ENCODE data around the gene TMSB10.

Gene TMSB10

DNA sequence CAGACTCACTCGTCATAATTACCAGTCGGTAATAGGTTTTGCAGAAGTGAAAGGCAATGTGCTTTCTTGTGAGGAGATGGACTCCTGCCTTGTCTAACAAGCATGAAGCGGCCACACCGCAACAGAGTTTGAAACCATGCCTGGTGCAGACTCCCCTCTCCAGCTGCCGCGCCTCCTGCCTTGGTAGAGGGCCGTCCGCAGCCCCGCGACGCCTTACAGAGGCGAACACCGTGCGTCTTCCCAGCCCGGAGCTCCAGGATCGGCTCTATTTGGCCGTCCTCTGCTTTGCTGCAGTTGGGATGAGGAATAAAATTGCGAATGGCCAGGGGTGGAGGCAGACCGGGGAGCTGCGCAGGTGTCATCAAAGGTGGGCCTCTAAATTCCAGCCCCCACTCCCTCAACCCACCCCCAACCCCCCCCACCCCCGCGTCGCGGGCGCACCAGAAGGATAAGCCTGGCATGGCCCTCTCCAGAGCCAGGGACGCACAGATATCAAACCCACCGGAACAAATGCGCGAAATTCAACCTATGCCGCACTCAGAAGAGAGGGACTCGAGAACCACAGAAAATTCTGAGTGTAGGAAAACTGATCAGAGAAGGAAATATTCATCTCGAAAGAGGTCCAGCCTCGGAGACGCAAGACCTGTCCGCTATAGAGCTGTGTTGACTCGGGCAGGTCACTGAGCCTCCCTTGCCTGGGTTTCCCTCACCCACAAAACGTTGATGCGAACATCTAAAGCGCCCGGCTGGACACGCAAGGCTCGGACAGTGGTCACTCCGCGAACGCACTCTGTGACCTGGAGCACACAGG is 25.7 kb upstream of the TMSB10 start:
- in situ Hi-C loops (cut with MboI; ENCODE audit: low sequenced_read_pairs) = no loop called here

DNA sequence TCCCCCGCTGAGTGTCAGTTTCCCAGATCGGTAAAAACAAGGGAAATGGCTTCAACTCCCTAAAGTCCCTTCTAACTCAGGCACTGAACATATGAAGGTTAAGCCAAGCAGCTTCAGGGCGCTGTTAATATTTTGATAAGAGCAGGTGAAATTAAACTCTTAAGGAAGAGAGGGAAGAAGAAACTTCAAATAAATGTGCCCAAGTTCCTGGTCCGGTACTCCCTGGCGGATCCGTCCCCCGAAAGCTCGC is 25.1 kb upstream of the TMSB10 start:
- in situ Hi-C loops (cut with MboI; ENCODE audit: low sequenced_read_pairs) = no loop called here

DNA sequence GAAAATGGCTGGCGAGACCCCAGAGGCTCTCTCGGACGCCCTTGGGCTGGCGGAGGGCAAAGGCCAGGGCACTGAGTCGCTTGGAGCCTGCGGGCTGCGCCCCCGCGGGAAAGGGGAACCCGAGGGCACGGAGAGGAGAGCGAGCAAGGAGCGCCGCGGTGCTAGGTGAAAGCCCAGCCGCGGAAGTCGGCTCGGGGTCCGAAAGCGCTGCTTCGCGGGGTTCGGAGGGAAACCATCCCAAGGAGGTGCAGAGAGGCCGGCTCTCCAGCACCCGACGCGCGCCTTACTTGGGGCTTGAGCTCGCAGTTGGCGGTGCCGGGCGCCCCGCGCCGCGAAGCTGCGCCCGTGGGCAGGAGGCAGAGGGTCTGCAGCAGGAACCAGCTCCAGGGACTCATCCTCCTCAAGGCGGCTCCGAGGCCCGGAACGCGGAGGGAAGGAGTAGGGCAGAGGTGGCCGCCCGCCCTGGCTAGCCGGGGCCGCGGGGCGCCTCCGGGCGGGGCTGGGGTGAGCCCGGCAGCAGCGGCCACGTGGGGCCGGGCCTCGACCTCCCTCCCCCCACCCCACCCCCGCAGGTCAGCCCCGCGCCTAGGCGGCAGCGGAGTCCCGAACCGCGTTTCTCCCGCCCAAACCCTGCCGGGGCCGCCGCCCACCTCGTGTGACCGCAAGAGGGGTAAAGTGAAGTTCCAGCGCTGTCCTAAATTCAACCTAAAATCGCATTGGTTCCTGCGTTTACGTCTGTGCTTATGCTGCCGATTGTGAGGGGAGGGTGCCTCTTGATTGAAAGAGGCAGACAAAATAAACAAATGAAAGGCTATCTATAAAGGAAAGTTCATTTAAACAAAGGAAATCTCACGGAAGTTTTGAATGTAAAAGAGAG is 24.6 kb upstream of the TMSB10 start, which contains the start of gene TRABD2A:
Gene TRABD2A, minus strand, starts transcription at position 440 of the 877 bp plus-strand sequence. Its CDS starts 45 bp downstream, at position 395.
- in situ Hi-C loops (cut with MboI; ENCODE audit: low sequenced_read_pairs) = no loop called here

DNA sequence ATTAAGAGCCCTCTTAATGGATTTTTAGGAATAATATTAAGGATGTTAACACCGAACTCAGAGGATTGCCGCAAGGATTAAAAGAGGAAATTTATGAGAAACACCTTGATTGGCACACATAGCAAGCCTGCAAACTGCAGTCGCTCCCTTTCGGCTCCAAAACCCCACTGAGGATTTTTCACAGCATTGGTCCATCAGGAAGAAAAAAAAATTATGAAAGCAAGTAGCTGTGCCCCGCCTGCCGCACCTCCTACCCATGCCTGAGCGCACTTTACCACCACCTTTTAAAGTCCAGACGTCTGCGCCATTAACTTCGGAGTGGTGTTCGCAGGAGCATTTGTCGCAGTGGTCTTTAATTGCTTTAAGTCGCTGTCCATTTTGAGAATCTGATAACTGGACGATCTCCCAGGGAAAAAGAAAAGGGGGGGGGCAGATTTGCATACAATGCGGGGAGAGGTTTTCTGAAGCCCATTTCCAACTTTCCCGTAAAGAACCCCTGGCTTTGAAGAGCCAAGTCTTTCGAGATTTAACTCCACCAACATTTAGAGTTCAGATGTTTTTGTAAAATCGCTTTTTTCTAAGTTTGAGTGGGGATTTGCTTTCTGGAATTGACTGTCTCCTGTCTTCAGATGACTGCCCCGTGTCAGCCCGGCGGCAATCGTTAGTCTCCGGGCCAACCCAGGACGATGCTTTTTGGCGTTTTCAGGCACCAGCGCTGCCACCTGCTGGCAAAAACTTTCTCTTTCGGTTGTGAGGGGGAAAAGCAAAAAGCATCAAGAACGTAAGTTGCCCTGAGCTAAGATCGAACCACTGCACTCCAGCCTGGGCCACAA is 23.7 kb upstream of the TMSB10 start:
- in situ Hi-C loops (cut with MboI; ENCODE audit: low sequenced_read_pairs) = no loop called here

DNA sequence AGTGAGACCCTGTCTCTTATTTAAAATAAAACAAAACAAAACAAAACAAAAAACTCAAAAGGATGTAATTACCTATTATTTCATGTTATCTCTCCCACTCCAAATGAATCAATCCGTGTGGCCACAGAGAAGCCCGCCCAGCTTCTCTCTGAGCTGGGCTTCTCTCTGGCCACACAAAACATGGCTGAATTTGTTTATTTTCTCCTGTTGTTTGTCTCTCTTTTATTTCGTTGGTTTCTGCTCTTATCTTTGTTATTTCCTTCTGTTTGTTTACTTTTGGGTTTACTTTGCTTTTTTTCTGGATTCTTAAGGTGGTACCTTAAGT is 23.1 kb upstream of the TMSB10 start:
- in situ Hi-C loops (cut with MboI; ENCODE audit: low sequenced_read_pairs) = no loop called here

DNA sequence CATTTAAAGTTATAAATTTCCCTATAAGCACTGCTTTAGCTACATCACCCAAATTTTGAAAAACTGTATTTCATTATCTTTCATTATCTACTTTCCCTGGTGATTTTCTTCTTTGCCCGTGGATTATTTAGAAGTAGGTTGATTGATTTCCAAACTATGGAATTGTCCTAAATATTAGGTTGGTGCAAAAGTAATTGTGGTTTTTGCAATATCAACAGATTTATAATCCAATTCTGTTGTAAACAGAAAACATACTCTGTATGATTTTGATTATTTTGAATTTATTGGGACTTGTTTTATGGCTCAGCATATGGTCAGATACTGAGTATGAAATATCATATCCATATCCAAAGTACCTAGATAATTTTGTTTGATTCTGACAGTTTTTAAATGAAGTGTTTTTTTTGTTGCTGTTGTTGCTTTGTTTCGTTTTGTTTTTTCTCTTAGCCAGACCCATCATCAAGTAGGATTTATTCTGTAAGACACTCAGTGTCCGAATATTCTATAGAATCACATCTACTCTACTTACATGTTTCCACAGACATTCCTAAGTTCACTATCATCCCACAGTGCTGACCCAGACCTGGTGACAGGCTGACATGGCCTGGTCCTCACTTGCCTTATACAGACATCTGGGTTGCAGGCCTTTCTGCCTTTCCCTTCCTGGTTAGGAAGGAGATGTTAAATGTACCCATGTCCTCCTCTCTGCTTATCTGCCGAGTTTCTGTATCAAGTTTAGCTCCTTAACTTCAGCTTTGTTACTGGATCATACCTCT is 22.5 kb upstream of the TMSB10 start:
- in situ Hi-C loops (cut with MboI; ENCODE audit: low sequenced_read_pairs) = no loop called here

DNA sequence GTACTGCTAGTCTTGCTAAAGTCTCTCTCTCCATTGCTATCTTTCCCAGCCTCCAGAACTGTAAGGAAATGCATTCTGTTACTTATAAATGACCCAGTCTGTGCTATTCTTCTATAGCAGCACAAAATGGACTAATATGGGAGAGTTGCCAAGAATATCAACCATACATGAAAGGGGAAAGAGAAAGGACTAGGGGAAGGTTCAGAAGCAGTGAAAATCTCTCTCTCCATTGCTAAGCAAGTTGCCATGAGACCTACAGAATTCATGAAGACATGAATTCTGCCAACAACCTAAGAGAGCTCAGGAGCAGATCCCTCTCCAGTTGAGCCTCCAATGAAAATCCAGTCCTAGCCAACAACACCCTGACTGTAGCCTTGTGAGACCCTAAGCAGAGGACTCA is 21.0 kb upstream of the TMSB10 start:
- in situ Hi-C loops (cut with MboI; ENCODE audit: low sequenced_read_pairs) = no loop called here

DNA sequence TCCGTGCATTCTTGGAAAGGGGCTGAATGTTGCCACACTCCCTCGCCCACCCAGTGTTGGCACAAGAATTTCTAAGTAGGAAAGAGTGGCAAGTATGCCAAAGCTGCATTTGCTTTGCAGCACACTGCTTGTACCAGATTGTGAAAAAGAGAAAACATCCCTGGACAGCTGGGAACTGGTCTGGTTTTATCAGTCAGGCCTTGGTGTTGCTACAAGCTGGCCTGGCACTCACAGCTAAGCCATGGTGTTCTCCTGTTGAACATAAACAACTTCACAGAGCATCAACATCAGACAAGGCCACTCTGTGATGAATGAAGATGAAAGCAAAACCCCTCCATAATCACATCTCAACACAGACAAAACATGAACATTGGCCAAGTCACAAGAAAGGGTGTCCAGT is 20.3 kb upstream of the TMSB10 start:
- in situ Hi-C loops (cut with MboI; ENCODE audit: low sequenced_read_pairs) = no loop called here

DNA sequence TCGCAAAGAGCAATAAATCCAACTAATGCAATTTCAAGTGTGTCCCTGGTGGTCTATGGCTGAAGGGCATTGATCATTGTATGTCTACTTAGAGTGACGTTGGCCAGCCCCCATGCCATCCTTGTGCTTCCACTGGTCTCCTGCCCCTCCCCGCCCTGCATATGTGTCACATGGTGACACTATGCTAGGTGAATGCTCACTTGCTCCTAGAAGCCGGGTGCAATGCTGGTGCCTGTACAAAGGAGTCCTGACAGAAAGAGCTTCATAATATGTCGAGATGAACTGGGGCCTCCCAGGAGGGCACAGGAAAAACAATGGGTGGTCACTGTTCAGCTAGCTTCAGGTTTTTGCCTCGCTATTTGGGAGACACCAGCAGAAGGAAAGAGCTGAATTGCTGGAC is 18.7 kb upstream of the TMSB10 start:
- in situ Hi-C loops (cut with MboI; ENCODE audit: low sequenced_read_pairs) = no loop called here

DNA sequence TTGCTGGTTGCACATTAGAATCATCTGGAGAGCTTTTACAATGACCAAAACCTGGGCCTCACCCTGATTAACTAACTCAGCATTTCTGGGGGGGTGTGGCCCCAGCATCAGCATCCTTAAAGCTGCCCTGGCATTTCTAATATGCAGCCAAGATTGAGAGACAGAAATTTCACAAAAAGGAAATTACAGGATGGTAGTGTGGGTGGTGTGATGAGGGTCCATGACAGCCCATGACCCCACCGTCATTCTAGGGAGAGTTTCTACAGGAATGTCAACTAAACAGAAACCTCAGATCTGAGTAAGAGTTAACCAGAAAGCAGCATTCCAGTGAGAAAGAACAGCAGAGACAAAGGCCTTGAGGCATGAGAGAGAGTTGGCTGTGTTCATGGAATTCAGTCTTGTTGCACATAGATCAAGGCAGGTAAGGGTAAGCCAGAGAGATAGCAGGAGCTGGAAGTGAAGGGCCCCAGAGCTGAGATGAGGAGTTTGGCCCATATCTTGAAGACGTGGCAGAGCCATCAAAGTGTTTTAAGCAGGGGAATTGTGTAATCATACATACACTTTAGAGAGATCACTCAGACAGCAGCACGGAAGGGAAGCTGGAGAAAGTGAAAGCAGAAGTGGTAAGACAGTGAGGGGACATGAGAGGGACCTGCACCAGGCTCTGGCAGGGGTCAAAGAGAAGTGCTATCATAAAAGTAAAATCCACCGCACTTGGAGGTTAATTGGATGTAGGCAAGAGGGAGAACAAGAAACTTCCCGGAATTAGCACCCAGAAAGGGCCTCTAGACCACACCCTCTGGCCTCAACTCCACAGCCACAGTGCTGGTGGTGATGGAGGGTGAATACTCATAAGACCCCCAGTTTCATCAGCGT is 16.8 kb upstream of the TMSB10 start:
- in situ Hi-C loops (cut with MboI; ENCODE audit: low sequenced_read_pairs) = no loop called here

DNA sequence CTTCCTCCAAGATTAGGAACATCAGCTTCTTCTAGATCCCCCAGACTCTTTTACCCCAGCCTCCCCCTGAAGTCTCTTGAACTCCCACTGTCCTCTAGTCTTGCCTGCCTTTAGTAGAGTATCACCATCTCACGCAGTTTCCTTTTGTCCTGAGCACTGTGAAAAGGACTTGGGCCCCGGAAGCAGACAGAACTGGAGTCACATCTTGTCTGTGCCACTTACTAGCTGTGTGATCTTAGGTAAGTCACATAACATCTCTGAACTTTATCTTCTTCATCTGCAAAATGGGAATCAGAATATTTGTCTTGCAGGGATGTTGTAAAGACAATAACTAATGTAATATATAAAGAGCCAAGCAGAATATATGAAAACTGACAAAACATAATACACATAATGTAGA is 16.1 kb upstream of the TMSB10 start:
- in situ Hi-C loops (cut with MboI; ENCODE audit: low sequenced_read_pairs) = no loop called here

DNA sequence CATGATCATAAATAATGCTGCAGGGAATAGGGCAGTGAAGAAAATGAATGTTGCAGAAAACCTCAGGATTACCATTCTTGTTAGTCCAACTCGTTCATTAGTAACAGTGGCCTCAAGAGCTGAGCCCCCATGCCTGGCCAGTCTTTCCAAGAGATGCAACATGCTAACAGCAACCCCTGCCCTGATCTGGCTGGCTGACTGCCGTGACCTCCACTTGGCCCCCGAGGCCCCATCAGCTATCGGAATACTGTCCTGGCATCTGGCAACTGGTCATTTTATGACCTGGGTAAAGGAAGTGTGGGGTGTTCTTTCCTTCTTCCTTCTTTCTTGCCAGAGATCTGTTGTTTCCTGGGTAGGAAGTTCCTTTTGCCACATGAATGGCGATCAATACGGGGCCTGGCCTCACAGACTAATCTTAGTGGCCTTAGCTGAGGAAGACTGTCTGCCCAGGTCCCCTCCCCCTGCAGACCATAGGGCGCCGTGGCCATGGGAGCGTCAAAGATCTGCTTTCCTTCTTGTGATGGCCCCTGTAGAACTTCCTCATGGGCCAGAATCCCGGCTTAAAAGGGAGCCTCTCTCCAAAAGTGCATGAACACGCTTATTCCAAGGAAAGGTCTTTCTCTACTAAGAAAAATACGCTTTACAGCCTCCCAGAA is 14.0 kb upstream of the TMSB10 start:
- in situ Hi-C loops (cut with MboI; ENCODE audit: low sequenced_read_pairs) = no loop called here

DNA sequence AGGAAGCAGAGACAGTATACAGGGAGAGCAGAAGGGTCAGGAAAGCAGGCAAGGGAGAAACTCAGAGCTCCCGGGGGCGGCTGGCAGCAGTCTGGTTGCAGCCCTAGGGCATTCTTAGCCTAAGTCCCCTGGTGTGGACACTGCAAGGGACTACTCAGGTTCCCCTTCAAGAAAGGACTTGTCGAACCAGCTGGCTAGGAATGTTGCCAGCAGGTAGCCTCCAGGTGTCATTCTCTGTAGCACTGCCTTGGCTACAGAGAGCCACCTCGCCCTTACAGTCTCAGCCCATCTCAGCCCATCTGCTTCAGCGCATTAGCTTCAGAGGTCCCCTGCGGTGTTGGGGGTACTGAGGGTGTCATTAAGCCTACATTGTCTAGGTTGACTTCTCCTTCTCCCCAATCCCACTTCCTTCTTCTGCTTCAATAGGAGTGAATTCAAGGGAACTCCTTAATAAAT is 11.3 kb upstream of the TMSB10 start:
- in situ Hi-C loops (cut with MboI; ENCODE audit: low sequenced_read_pairs) = no loop called here

DNA sequence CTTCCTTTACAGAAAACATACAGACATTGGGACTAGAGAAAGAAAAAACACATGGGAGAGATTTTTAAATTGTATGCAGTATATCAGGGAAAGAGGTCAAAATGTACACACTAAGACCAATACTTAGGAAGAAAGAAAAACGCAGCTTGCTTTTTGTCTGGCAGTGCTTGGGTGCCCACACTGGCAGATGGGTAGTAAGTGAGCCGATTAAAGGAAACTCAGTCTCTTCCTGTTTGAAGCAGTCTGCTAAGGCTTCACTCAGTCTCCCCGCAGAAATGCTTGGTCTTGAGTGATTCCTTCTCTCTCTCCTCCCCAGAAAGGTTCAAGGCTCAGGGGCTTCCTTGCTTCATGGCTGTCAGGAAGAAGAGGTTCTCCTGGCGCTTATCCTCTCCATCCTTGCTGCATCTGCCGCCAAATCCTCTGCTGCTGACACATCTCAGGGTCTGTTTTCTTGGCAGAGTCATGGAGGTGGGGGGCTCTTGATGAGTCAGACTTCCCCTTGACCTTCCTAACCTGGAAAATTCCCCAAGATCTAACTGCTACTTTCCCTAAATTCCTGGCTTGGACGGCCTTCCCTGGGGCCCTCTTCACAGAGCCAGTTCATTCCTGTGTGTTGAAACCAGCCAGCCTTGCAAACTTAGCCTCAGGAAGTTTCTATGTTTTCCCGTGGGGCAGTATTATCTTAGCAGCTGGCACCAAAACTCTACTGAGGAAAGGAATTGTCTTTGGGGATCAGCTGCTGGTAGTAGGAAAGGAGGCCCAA is 10.5 kb upstream of the TMSB10 start:
- in situ Hi-C loops (cut with MboI; ENCODE audit: low sequenced_read_pairs) = no loop called here

DNA sequence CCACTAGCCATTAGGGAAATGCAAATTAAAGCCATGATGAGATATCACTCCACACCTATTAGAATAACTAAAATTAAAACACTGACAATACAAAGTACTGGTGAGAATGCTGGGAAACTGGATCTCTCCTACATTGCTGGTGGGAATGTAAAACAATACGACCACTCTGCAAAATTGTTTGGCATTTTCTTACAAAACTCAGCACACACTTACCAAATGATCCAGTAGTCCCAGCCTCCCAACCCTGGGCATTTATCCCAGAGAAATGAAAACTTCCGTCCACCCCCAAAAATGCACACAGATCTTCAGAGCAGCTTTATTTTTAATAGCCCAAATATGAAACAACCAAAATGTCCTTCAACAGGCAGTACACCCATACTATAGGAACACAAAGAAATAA is 8.9 kb upstream of the TMSB10 start:
- in situ Hi-C loops (cut with MboI; ENCODE audit: low sequenced_read_pairs) = no loop called here

DNA sequence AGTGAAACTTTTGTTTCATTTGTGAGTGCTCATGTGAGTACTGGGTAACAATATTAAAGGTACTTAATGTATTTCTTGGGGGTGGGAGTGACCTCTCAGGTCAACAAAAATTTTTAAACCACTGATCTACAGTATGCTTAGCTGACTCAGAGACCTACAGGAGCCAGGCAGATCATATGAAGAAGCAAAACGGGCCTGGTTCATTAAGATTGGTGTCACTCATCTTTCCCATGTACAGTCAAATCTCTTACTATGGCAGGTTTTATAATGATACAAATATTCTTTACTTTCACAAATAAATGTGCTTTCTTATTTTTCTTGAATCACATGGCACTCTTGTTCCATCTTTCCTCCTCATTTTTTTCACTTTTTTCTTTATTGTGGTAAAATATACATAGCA is 7.7 kb upstream of the TMSB10 start:
- in situ Hi-C loops (cut with MboI; ENCODE audit: low sequenced_read_pairs) = no loop called here

DNA sequence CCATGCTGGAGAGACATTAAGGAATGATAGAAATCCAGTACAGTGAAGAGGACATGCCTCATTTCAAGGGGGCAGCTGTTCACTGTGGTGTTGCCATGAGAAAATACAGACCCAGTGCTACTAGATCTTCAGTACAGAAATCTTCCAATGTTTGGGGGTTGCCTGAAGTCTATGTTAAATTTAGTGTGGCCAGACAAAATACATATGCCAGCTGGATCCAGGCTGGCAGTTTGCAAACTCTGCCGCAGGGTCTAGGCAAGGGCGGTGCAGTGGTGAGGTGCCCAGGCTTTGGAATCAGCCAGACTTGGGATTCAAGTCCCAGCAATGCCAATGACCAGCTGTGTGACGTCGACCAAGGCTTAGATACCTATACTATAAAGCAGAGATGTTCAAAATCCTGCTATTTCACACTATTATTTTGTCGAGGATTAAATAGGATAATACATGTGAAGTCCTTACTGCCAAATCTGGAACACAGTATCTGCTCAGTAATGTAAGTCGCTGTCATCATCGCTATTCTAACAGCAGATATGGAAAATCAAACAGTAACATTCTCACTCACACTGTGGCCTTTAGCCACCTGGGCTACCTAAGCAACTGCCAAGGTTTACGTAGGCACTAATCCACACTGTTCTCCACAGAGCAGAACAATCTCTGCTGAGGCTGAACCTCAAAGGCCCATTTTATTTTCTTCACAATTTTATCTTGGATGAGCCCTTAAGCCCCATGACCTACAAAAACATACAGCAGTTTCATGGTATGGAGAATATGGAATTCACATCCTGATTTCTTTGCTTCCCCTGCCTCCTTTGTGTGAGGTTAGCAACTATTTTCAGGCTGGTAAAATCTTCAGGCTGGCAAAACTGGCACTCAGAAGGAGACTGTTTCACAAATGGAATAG is 5.9 kb upstream of the TMSB10 start:
- in situ Hi-C loops (cut with MboI; ENCODE audit: low sequenced_read_pairs) = no loop called here

DNA sequence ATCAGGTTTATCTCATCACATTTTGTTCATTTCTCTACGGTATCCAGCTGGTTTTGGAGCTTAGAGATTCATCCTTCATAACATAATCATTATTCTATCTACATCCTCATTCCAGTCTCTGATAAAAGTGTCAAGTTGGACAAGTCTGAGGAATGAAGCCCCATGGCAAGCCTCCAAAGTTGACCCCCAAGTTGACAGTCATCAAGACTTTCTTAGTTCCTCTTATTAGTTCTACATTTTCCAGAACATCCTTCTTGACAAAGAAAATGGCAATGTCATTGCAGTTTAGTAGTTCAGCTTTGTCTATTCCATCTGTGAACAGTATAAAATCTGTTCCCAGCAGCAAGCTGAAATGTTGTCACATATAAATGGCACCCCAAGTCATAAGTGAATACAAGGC is 4.5 kb upstream of the TMSB10 start:
- in situ Hi-C loops (cut with MboI; ENCODE audit: low sequenced_read_pairs) = no loop called here

All from hTERT RPE-1 (cell line).